GM12878 (cell line): ENCODE data around the gene LBH. TPM values are rescaled to one million over a fixed set of nuclear protein-coding genes. Genes with fewer than 3 reads are reported as not detected.

Experiments used
- ATAC-seq: fragments of 200-7000 bp; cut with Tn5 transposase; 3 replicates; pipeline ENCODE4 v1.9.1; 2020; ENCODE audit warnings: mild to moderate bottlenecking, moderate library complexity
- BruUV-seq: library from RNA; stranded (reverse); fragments of 400-500 nt; replicated peaks from 2 replicates; lab custom pipeline; 2021; lab: Mats Ljungman, UMichigan
- CTCF ChIA-PET: fragments of 300-600 bp; sonication (Branson Sonifier 250); formaldehyde crosslinking; extraction: SDS; loops from one replicate; lab custom pipeline; 2021; ENCODE audit warnings: inconsistent platforms; lab: Yijun Ruan, JAX
- POLR2A ChIA-PET: fragments of 350-600 bp; formaldehyde crosslinking; extraction: SDS; loops from one replicate; lab custom pipeline; 2021; ENCODE audit warnings: inconsistent platforms; lab: Charles Lee
- RAD21 ChIA-PET: fragments of 300-600 bp; sonication (Branson Sonifier 250); formaldehyde crosslinking; loops from one replicate; lab custom pipeline; 2023; ENCODE audit warnings: antibody characterized with exemption; ENCODE audit not compliant: unreplicated experiment; lab: Charles Lee
- SMC1A ChIA-PET: fragments of 300-600 bp; sonication (Branson Sonifier 250); formaldehyde crosslinking; loops from one replicate; lab custom pipeline; 2023; ENCODE audit not compliant: unreplicated experiment, uncharacterized antibody; lab: Charles Lee
- DNase-seq: peaks from one replicate; pipeline ENCODE4 v3.0.0-alpha.2; 2011; ENCODE audit warnings: low read depth, low spot score
- FAIRE-seq: peaks from 3 replicates; lab custom pipeline; 2011; peaks lifted over from hg19 to GRCh38; lab: Jason Lieb, UNC
- H2AFZ ChIP-seq: 2 replicates; pipeline ENCODE4 v1.6.0; 2011; ENCODE audit warnings: low read depth, low read length, control low read depth; ENCODE audit not compliant: control insufficient read depth
- H3K27ac ChIP-seq: 2 replicates; pipeline ENCODE4 v1.5.1; 2011; ENCODE audit warnings: control low read depth; ENCODE audit not compliant: control insufficient read depth, insufficient read depth
- H3K27me3 ChIP-seq, 2 experiments: replicated peaks in 1 of 2; 2 replicates each; pipeline versions ENCODE4 v1.6.0 to v1.6.1; 2011; ENCODE audit warnings: low read length in 1 of 2; ENCODE audit not compliant: control insufficient read depth in 2 of 2, insufficient read depth in 2 of 2
- H3K36me3 ChIP-seq, 2 experiments: 2 replicates each; pipeline ENCODE4 v1.5.1; 2011; ENCODE audit warnings: low read length in 1 of 2; ENCODE audit not compliant: control insufficient read depth in 2 of 2, insufficient read depth in 2 of 2
- H3K4me1 ChIP-seq: 2 replicates; pipeline ENCODE4 v1.6.1; 2011; ENCODE audit warnings: mild to moderate bottlenecking, low read length, moderate library complexity, mixed read lengths; ENCODE audit not compliant: control insufficient read depth, insufficient read depth
- H3K4me2 ChIP-seq: 2 replicates; pipeline ENCODE4 v1.6.0; 2011; ENCODE audit warnings: control low read depth; ENCODE audit not compliant: control insufficient read depth, insufficient read depth
- H3K4me3 ChIP-seq: fragments of 200-600 bp; sonication (generic); 2 replicates; pipeline ENCODE4 v1.5.1; 2016
- H3K79me2 ChIP-seq: 2 replicates; pipeline ENCODE4 v1.6.0; 2011; ENCODE audit warnings: low read length; ENCODE audit not compliant: control insufficient read depth, insufficient read depth
- H3K9ac ChIP-seq: 2 replicates; pipeline ENCODE4 v1.8.0; 2011; ENCODE audit warnings: low read length, control low read depth, mixed read lengths; ENCODE audit not compliant: control insufficient read depth, insufficient read depth
- H3K9me3 ChIP-seq: replicated peaks from 3 replicates; pipeline ENCODE4 v1.5.1; 2011; ENCODE audit warnings: mild to moderate bottlenecking, low read length; ENCODE audit not compliant: control insufficient read depth, insufficient read depth
- H4K20me1 ChIP-seq: 2 replicates; pipeline ENCODE4 v1.6.0; 2011; ENCODE audit not compliant: control insufficient read depth, insufficient read depth
- BCLAF1 ChIP-seq: fragments of 450-650 bp; IDR thresholded peaks from 2 replicates; pipeline ENCODE4 v1.6.1; 2017; ENCODE audit warnings: antibody characterized with exemption, mild to moderate bottlenecking, moderate library complexity
- EED ChIP-seq: sonication (generic); IDR thresholded peaks from 2 replicates; pipeline ENCODE4 v1.6.1; 2016; ENCODE audit warnings: antibody characterized with exemption, low read depth
- IKZF1 ChIP-seq: fragments of 450-650 bp; conservative IDR thresholded peaks from 2 replicates; pipeline ENCODE4 v1.6.1; 2017; ENCODE audit warnings: antibody characterized with exemption, mild to moderate bottlenecking
- IKZF2 ChIP-seq, 2 experiments: fragments of 450-650 bp; IDR thresholded peaks; 2 replicates each; pipeline ENCODE4 v1.6.1; 2017; ENCODE audit warnings: mild to moderate bottlenecking in 2 of 2, moderate library complexity in 2 of 2
- JUNB ChIP-seq: IDR thresholded peaks from 2 replicates; pipeline ENCODE4 v1.6.1; 2016; ENCODE audit warnings: antibody characterized with exemption, mild to moderate bottlenecking
- KAT2A ChIP-seq: conservative IDR thresholded peaks from 2 replicates; pipeline ENCODE4 v1.6.1; 2011; ENCODE audit warnings: low read depth, low read length; ENCODE audit not compliant: control insufficient read depth
- MYC ChIP-seq: IDR thresholded peaks from 2 replicates; pipeline ENCODE4 v1.6.1; 2011; ENCODE audit warnings: mild to moderate bottlenecking, low read length, moderate library complexity, inconsistent platforms; ENCODE audit not compliant: insufficient read depth, insufficient replicate concordance, insufficient read length, severe bottlenecking
- NFXL1 ChIP-seq: fragments of 450-650 bp; IDR thresholded peaks from 2 replicates; pipeline ENCODE4 v1.6.1; 2017; ENCODE audit warnings: antibody characterized with exemption, mild to moderate bottlenecking, borderline replicate concordance
- POLR2AphosphoS2 ChIP-seq: IDR thresholded peaks from 2 replicates; pipeline ENCODE4 v1.6.1; 2011; ENCODE audit warnings: low read depth, mild to moderate bottlenecking, low read length, improper control_type of control experiment, moderate library complexity
- RAD51 ChIP-seq: fragments of 450-650 bp; IDR thresholded peaks from 2 replicates; pipeline ENCODE4 v1.6.1; 2016; ENCODE audit warnings: moderate library complexity, mild to moderate bottlenecking, inconsistent platforms
- SREBF1 ChIP-seq: IDR thresholded peaks from 2 replicates; pipeline ENCODE4 v1.6.1; 2012; ENCODE audit warnings: mild to moderate bottlenecking, low read length
- SREBF2 ChIP-seq: IDR thresholded peaks from 2 replicates; pipeline ENCODE4 v1.6.1; 2012; ENCODE audit warnings: mild to moderate bottlenecking, low read length
- SUPT20H ChIP-seq: IDR thresholded peaks from 2 replicates; pipeline ENCODE4 v1.6.1; 2011; ENCODE audit warnings: low read depth, mild to moderate bottlenecking, low read length, moderate library complexity, borderline replicate concordance; ENCODE audit not compliant: control insufficient read depth
- TBL1XR1 ChIP-seq: IDR thresholded peaks from 2 replicates; pipeline ENCODE4 v1.6.1; 2012; ENCODE audit warnings: low read depth, low read length, improper control_type of control experiment
- WGBS: methylation state at CpG from one replicate; pipeline ENCODE4 v1.1.6; 2016; ENCODE audit warnings: low lambda C conversion rate; ENCODE audit not compliant: insufficient replicate concordance, insufficient coverage; ENCODE audit errors: missing lambda C conversion rate; 5-methylcytosine and 5-hydroxymethylcytosine counted together
- in situ Hi-C: fragments of 300-500 bp; cut with MboI; formaldehyde crosslinking; loops from 9 replicates; pipeline ENCODE4 v1.14.3; 2018; ENCODE audit warnings: mixed read lengths
- intact Hi-C: fragments of 100-400 bp; cut with micrococcal nuclease; formaldehyde crosslinking; loops from one replicate; pipeline ENCODE4 v1.14.2; 2022; ENCODE audit not compliant: unreplicated experiment
- polyA plus RNA-seq, 11 experiments: library from polyadenylated mRNA; depleted of rRNA in 4 of 11; unstranded in 6 of 11; stranded (reverse) in 5 of 11; fragments of >200 nt; fragmentation: Nextera tagmentation in 4 of 11; fragmentation: Illumina TruSeq in 1 of 11; extraction: Ambion mirVana in 4 of 11; extraction: Trizol in 1 of 11; gene quantifications; 1 replicate in 1 of 11; 2 replicates in 10 of 11; pipeline versions ENCODE4 v1.2.1 to v1.2.3, GENCODE V29; 2011 to 2016; ENCODE audit warnings: inconsistent platforms in 2 of 11, missing spikeins in 2 of 11, low read depth in 1 of 11
- total RNA-seq, 4 experiments: library from RNA; depleted of rRNA in 3 of 4; stranded (reverse); fragments of >200 nt in 3 of 4; fragmentation: Illumina TruSeq in 1 of 4; extraction: Trizol in 1 of 4; gene quantifications; 2 replicates each; pipeline versions ENCODE4 v1.2.1 to v1.2.3, GENCODE V29; 2013 to 2021
- TF ChIP-seq, protein P1 (sequence below): fragments of 450-650 bp; IDR thresholded peaks from 2 replicates; pipeline ENCODE4 v1.6.1; 2017; ENCODE audit warnings: low read depth, mild to moderate bottlenecking, moderate library complexity
- TF ChIP-seq, protein P2 (sequence below): IDR thresholded peaks from 2 replicates; pipeline ENCODE4 v1.6.1; 2012; ENCODE audit warnings: low read depth, low read length, improper control_type of control experiment

Gene LBH
- total and polyA plus RNA-seq, 10 of the 15 experiments (the other 5 are each of a cell fraction or from before 2014, with no cell fraction given) = 9.3 to 133 (median 34.1) TPM

DNA sequence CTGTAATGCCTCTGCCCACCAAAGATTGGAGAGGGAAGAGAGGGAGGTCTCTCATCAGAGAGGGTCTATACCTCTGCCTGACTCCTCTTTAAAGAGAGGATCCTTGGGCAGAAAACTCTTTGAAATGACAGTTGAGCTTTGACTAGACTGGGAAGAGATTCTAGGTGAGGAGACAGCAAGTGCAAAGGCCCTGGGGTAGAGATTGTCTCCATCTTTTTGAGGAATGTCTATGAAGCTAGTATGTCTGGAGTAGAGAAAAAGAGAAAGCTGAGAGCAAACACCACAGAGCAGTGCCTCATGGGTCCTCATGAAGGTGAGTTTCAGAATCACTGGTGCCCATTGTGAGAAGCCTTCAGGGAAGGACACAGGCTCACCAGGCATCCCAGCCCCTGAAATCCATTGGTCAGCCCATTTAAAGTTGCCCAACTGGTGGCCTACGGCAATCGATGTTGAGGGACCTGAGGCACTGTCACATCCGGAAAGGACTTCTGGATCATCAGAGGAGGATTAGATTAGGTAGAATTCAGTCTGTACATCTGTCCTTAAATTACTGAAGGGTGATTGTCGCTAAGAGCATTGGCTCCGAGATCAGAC is 31.5 kb downstream of the LBH start (continued):
- TF ChIP-seq BCLAF1 = no peak
- no peak for TF ChIP-seq IKZF2 (IDR thresholded peaks at IDR 0.05)

DNA sequence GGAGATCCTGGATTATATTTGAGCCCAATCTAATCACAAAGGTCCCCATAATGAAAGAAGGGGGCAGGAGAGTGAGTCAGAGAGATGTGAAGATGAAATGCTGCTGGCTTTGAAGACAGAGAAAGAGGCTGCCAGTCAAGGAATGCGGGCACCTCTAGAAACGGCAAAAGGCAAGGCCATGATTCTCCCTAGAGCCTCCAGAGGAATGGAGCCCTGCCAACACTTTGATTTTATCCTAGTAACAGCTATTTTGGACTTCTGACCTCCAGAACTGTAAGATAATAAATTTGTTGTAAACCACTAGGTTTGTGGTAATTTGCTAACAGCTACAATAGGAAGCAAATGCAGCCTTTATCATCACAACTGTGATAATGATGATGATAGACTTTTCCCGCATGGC is 32.9 kb downstream of the LBH start:
- TF ChIP-seq POLR2AphosphoS2 = no peak
- TF ChIP-seq NFXL1 = no peak
- no peak for TF ChIP-seq IKZF1
- no peak for TF ChIP-seq SREBF1
- TF ChIP-seq SREBF2 = no peak
- TF ChIP-seq, protein P1, sequence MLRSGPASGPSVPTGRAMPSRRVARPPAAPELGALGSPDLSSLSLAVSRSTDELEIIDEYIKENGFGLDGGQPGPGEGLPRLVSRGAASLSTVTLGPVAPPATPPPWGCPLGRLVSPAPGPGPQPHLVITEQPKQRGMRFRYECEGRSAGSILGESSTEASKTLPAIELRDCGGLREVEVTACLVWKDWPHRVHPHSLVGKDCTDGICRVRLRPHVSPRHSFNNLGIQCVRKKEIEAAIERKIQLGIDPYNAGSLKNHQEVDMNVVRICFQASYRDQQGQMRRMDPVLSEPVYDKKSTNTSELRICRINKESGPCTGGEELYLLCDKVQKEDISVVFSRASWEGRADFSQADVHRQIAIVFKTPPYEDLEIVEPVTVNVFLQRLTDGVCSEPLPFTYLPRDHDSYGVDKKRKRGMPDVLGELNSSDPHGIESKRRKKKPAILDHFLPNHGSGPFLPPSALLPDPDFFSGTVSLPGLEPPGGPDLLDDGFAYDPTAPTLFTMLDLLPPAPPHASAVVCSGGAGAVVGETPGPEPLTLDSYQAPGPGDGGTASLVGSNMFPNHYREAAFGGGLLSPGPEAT = no peak
- TF ChIP-seq, protein P2, sequence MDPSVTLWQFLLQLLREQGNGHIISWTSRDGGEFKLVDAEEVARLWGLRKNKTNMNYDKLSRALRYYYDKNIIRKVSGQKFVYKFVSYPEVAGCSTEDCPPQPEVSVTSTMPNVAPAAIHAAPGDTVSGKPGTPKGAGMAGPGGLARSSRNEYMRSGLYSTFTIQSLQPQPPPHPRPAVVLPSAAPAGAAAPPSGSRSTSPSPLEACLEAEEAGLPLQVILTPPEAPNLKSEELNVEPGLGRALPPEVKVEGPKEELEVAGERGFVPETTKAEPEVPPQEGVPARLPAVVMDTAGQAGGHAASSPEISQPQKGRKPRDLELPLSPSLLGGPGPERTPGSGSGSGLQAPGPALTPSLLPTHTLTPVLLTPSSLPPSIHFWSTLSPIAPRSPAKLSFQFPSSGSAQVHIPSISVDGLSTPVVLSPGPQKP = no peak
- no peak for TF ChIP-seq KAT2A
- no peak for TF ChIP-seq TBL1XR1
- TF ChIP-seq MYC = no peak
- TF ChIP-seq JUNB = no peak
- no peak for TF ChIP-seq EED
- TF ChIP-seq RAD51 = no peak
- no peak for TF ChIP-seq SUPT20H
- TF ChIP-seq, all 136 proteins: peak for 0
- Histone ChIP-seq H3K9ac (no peak overlapping the region), H3K27ac (no peak overlapping the region), H3K36me3 (no peaks in the 10 kb centered on the region), H3K27me3 (no peaks in the 10 kb centered on the region), H4K20me1 (no peaks in the 10 kb centered on the region), H2AFZ (no peak overlapping the region), H3K4me3 (no peak overlapping the region), H3K4me1 (peaks cover 6% of the 10 kb centered on the region), H3K4me2 (no peak overlapping the region), H3K79me2 (no peaks in the 10 kb centered on the region), H3K9me3 (peaks cover 11% of the 10 kb centered on the region)
- DNase-seq (no peak), ATAC-seq (no peak), FAIRE-seq (no peak)
- in situ Hi-C loops (no loop called here), intact Hi-C loops (no loop called here)
- CTCF ChIA-PET = interaction anchor here (1.0 to 1.2 kb wide), 2 partner anchors 70 to 382 kb away, joined by 3 read pairs; no protein-coding TSS in a partner anchor
- RAD21 ChIA-PET = no interaction called here
- WGBS = 95% methylated on average over 3 of the region's 3 CpGs
- BruUV-seq = no TSS peak
- SMC1A ChIA-PET = interaction anchor here (1.5 to 5.9 kb wide), 3 partner anchors 11 to 71 kb away, joined by 3 to 24 read pairs (median 8); no protein-coding TSS in a partner anchor
- POLR2A ChIA-PET = no interaction called here
